ENCODE measurements around the gene KLLN. TPM values are rescaled to one million over a fixed set of nuclear protein-coding genes. Genes with fewer than 3 reads are reported as not detected.

KLLN gene
- total RNA-seq, 3 donors from 2014 or later: 0.60 to 1.1 (median 0.90) TPM

- peaks cover 12% of the 10 kb centered on the region for H3K4me1 ChIP-seq (ENCODE audit: low read depth)
- H3K36me3 ChIP-seq (ENCODE audit: low read depth): no peaks in the 10 kb centered on the region
- no peak for DNase-seq
- ATAC-seq: no peak
- H3K4me3 ChIP-seq: no peak overlapping the region
- TF ChIP-seq CTCF (IDR thresholded peaks at IDR 0.05): no peak
- intact Hi-C loops (cut with DNase I, micrococcal nuclease): loop anchor here (10.0 kb wide), 1 partner anchor 709 kb away; no protein-coding TSS in a partner anchor
- H3K9me3 ChIP-seq: no peaks in the 10 kb centered on the region
Measured at GRCh38 chr10:87845624-87845998, 17.7 kb downstream of the KLLN start.

- no peak for DNase-seq
- TF ChIP-seq CTCF (IDR thresholded peaks at IDR 0.05): no peak
- intact Hi-C loops (cut with DNase I, micrococcal nuclease): loop anchor here (10.0 kb wide), 1 partner anchor 710 kb away; no protein-coding TSS in a partner anchor
- H3K4me1 ChIP-seq (ENCODE audit: low read depth): peaks cover 12% of the 10 kb centered on the region
- peak; percentile 28 for ATAC-seq
- H3K9me3 ChIP-seq: no peaks in the 10 kb centered on the region
- no peak overlapping the region for H3K4me3 ChIP-seq
- no peaks in the 10 kb centered on the region for H3K36me3 ChIP-seq (ENCODE audit: low read depth)
Measured at GRCh38 chr10:87844837-87845623, 18.3 kb downstream of the KLLN start.

- Histone ChIP-seq H3K9me3 (no peaks in the 10 kb centered on the region), H3K4me3 (no peak overlapping the region), H3K36me3 (ENCODE audit: low read depth) (no peaks in the 10 kb centered on the region), H3K4me1 (ENCODE audit: low read depth) (peaks cover 12% of the 10 kb centered on the region)
- intact Hi-C loops (cut with DNase I, micrococcal nuclease): loop anchor here (10.0 kb wide), 1 partner anchor 711 kb away; no protein-coding TSS in a partner anchor
- TF ChIP-seq CTCF (IDR thresholded peaks at IDR 0.05): no peak
- DNase-seq (no peak), ATAC-seq (no peak)
Measured at GRCh38 chr10:87843714-87844113, 19.6 kb downstream of the KLLN start.

GRCh38 chr10:87842776-87843497 lies 20.4 kb downstream of the KLLN start:
- Histone ChIP-seq H3K36me3 (ENCODE audit: low read depth) (no peaks in the 10 kb centered on the region), H3K4me3 (no peak overlapping the region), H3K9me3 (no peaks in the 10 kb centered on the region), H3K4me1 (ENCODE audit: low read depth) (peaks cover 12% of the 10 kb centered on the region)
- ATAC-seq (peak; percentile 25), DNase-seq (no peak)
- no peak for TF ChIP-seq CTCF (IDR thresholded peaks at IDR 0.05)
- intact Hi-C loops (cut with DNase I, micrococcal nuclease): loop anchor here (10.0 kb wide), 1 partner anchor 712 kb away; no protein-coding TSS in a partner anchor

GRCh38 chr10:87842220-87842641 lies 21.1 kb downstream of the KLLN start:
- peak; percentile 52 to 67 (median 55) for DNase-seq
- intact Hi-C loops (cut with DNase I, micrococcal nuclease): loop anchor here (10.0 kb wide), 1 partner anchor 713 kb away; no protein-coding TSS in a partner anchor
- no peak overlapping the region for H3K4me3 ChIP-seq
- ATAC-seq: peak; percentile 98
- no peaks in the 10 kb centered on the region for H3K9me3 ChIP-seq
- TF ChIP-seq CTCF (IDR thresholded peaks at IDR 0.05): no peak
- peaks cover 12% of the 10 kb centered on the region for H3K4me1 ChIP-seq (ENCODE audit: low read depth)
- no peaks in the 10 kb centered on the region for H3K36me3 ChIP-seq (ENCODE audit: low read depth)

Measured in mucosa of descending colon (tissue), 3 donors.